Breast epithelium (tissue), 3 donors: ENCODE data around the gene IKZF5.

Experiments
- CTCF ChIP-seq, 3 donors: fragments of 450-650 bp; IDR thresholded peaks; one replicate each; pipeline ENCODE4 v1.5.1; 2016 to 2017; ENCODE audit warnings: antibody characterized with exemption in 3 of 3, mild to moderate bottlenecking in 3 of 3, moderate library complexity in 3 of 3
- POLR2AphosphoS5 ChIP-seq, 3 donors: sonication (generic); formaldehyde crosslinking; IDR thresholded peaks; one replicate each; pipeline ENCODE4 v1.6.1; 2017; ENCODE audit warnings: antibody characterized with exemption in 3 of 3

- no peak for TF ChIP-seq CTCF (IDR thresholded peaks at IDR 0.05)
- no peak for TF ChIP-seq POLR2AphosphoS5 (IDR thresholded peaks at IDR 0.05)
Observed at GRCh38 chr10:123031124-123031523, 22.5 kb upstream of the IKZF5 start.
